ENCODE data around the gene CYP46A1. TPM values are rescaled to one million over a fixed set of nuclear protein-coding genes. Genes with fewer than 3 reads are reported as not detected.

CYP46A1 gene
- total RNA-seq, 3 donors from 2014 or later (not counting 1 experiment from before 2014, with no cell fraction given): 0.09 to 0.45 (median 0.09) TPM

DNA sequence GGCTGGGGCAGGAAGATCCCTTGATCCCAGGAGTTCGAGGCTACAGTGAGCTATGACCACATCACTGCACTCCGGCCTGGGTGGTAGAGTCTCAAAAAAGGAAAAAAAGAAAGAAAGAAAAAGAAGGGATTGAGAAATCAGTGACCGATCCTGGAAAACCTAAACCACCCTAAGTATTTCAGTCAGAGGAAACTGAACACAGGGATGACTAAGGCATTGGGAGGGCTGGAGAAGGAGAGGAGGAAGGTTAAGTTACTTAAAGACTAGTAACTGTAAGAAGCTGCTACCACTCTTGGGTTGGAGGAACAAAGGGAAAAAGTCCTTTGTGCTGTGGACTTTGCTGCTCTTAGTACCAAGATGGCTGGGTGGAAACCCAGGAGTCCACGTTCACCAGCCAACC, 28.6 kb upstream of the CYP46A1 start:
- no peak overlapping the region for H3K27ac Mint-ChIP-seq
- no peaks in the 10 kb centered on the region for H3K4me1 Mint-ChIP-seq
- no peaks in the 10 kb centered on the region for H3K36me3 Mint-ChIP-seq
- no peaks in the 10 kb centered on the region for H3K9me3 ChIP-seq (ENCODE audit: control insufficient read depth, insufficient read depth, low read length)
- no peak overlapping the region for H3K4me3 ChIP-seq (ENCODE audit: low read length)
- 63% methylated on average over 2 of the region's 4 CpGs for WGBS (ENCODE audit: insufficient coverage)
- H3K9me3 Mint-ChIP-seq: no peaks in the 10 kb centered on the region
- no peak overlapping the region for H3K27ac ChIP-seq (ENCODE audit: low read length)
- TF ChIP-seq, protein P1, sequence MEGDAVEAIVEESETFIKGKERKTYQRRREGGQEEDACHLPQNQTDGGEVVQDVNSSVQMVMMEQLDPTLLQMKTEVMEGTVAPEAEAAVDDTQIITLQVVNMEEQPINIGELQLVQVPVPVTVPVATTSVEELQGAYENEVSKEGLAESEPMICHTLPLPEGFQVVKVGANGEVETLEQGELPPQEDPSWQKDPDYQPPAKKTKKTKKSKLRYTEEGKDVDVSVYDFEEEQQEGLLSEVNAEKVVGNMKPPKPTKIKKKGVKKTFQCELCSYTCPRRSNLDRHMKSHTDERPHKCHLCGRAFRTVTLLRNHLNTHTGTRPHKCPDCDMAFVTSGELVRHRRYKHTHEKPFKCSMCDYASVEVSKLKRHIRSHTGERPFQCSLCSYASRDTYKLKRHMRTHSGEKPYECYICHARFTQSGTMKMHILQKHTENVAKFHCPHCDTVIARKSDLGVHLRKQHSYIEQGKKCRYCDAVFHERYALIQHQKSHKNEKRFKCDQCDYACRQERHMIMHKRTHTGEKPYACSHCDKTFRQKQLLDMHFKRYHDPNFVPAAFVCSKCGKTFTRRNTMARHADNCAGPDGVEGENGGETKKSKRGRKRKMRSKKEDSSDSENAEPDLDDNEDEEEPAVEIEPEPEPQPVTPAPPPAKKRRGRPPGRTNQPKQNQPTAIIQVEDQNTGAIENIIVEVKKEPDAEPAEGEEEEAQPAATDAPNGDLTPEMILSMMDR (IDR thresholded peaks at IDR 0.05): no peak
- no peaks in the 10 kb centered on the region for H3K4me1 ChIP-seq (ENCODE audit: control insufficient read depth, insufficient read depth, low read length)
- DNase-seq: no peak
- no peak overlapping the region for H3K4me3 Mint-ChIP-seq
- intact Hi-C loops (cut with micrococcal nuclease): no loop called here
- H3K27me3 ChIP-seq (ENCODE audit: control insufficient read depth, insufficient read depth, low read length): peaks cover 5% of the 10 kb centered on the region
- H3K27me3 Mint-ChIP-seq (ENCODE audit: low read depth in 2 of 2): peaks cover 21 to 39% of the 10 kb centered on the region in 2 donors
- no peak for ATAC-seq
- no peaks in the 10 kb centered on the region for H3K36me3 ChIP-seq (ENCODE audit: control insufficient read depth, insufficient read depth, low read length)

DNA sequence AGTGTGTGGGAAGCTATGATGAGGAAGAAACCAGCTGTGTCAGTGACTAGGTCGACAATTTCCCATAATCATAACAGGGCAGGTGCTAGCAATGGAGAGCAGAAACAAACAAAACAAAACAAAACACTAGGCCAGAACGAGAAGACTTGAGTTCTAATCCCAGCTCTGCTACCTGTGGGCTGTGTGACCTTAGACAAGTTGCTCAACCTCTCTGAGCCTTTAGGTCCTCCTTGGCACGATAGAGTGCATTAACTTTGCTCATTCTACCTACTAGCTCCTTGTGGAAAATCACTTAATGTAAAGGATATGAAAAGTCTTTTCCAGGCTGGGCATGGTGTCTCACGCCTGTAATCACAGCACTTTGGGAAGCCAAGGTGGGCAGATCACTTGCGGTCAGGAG, 27.9 kb upstream of the CYP46A1 start:
- H3K27ac ChIP-seq (ENCODE audit: low read length): no peak overlapping the region
- Mint-ChIP-seq H3K4me3 (no peak overlapping the region), H3K27ac (no peak overlapping the region), H3K9me3 (no peaks in the 10 kb centered on the region), H3K27me3 (ENCODE audit: low read depth in 2 of 2) (peaks cover 25 to 43% of the 10 kb centered on the region in 2 donors), H3K4me1 (no peaks in the 10 kb centered on the region), H3K36me3 (no peaks in the 10 kb centered on the region)
- H3K27me3 ChIP-seq (ENCODE audit: control insufficient read depth, insufficient read depth, low read length): peaks cover 5% of the 10 kb centered on the region
- WGBS (ENCODE audit: insufficient coverage): 74% methylated on average over 5 of the region's 5 CpGs
- H3K36me3 ChIP-seq (ENCODE audit: control insufficient read depth, insufficient read depth, low read length): no peaks in the 10 kb centered on the region
- no peaks in the 10 kb centered on the region for H3K9me3 ChIP-seq (ENCODE audit: control insufficient read depth, insufficient read depth, low read length)
- H3K4me1 ChIP-seq (ENCODE audit: control insufficient read depth, insufficient read depth, low read length): no peaks in the 10 kb centered on the region
- no peak for ATAC-seq
- no peak for DNase-seq
- no peak overlapping the region for H3K4me3 ChIP-seq (ENCODE audit: low read length)
- TF ChIP-seq, protein P1 (IDR thresholded peaks at IDR 0.05): no peak
- intact Hi-C loops (cut with micrococcal nuclease): no loop called here

DNA sequence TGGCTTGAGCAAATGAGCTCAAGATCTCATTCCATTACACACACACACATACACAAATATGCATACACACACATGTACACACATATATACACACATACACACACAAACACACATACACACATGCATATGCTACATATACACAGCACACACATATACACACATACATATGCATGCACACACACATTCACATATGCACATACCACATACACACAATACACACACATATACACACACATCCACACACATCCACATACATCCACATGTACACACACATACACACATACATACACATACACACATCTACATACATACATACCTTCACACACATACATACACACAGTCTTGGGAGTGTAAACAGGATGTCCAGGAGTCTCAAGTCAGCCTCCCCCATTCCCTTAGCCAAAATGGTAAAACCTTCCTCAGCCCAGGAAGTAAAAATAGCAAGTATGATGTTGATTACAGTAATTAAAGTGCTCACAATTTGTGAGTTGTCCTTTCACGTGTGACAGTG, 26.4 kb upstream of the CYP46A1 start:
- Histone ChIP-seq H3K4me3 (ENCODE audit: low read length) (no peak overlapping the region), H3K4me1 (ENCODE audit: control insufficient read depth, insufficient read depth, low read length) (no peaks in the 10 kb centered on the region), H3K36me3 (ENCODE audit: control insufficient read depth, insufficient read depth, low read length) (no peaks in the 10 kb centered on the region), H3K9me3 (ENCODE audit: control insufficient read depth, insufficient read depth, low read length) (no peaks in the 10 kb centered on the region), H3K27ac (ENCODE audit: low read length) (no peak overlapping the region), H3K27me3 (ENCODE audit: control insufficient read depth, insufficient read depth, low read length) (peaks cover 5% of the 10 kb centered on the region)
- 70% methylated on average over 1 of the region's 1 CpG for WGBS (ENCODE audit: insufficient coverage)
- Mint-ChIP-seq H3K4me3 (no peak overlapping the region), H3K27me3 (ENCODE audit: low read depth in 2 of 2) (peaks cover 40 to 53% of the 10 kb centered on the region in 2 donors), H3K27ac (no peak overlapping the region), H3K4me1 (no peaks in the 10 kb centered on the region), H3K36me3 (no peaks in the 10 kb centered on the region), H3K9me3 (no peaks in the 10 kb centered on the region)
- no peak for DNase-seq
- ATAC-seq: no peak
- intact Hi-C loops (cut with micrococcal nuclease): no loop called here
- TF ChIP-seq, protein P1 (IDR thresholded peaks at IDR 0.05): no peak

DNA sequence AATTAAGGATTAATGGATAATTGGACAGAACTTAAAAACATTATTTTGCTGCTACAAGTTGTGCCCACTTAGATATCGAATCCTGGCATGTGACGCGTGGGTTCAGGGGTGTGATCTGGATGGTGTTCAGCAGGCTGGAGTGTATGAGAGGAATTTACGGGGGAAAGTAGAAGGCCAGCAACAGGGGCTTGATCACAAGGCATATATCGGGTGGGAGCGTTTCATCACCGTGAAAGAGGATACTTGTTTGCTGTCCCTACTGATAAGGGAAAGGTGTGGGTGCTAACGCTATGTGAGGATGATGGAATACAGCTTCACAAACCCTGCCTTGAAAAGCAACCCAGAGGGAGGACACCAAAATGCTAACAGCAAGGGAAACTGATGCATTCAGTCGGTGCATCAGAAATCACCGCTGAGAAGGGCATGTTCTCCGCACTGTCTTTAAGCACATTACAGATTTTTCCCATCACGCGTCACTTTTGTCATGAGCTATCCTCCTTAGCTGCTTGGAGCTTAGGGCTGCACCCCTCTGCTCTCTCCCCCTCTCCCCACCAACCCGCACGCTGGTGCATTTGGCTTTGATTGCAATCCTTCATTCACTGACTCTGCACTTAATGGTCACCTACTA, 25.8 kb upstream of the CYP46A1 start:
- Histone ChIP-seq H3K27ac (ENCODE audit: low read length) (no peak overlapping the region), H3K9me3 (ENCODE audit: control insufficient read depth, insufficient read depth, low read length) (no peaks in the 10 kb centered on the region), H3K36me3 (ENCODE audit: control insufficient read depth, insufficient read depth, low read length) (no peaks in the 10 kb centered on the region), H3K27me3 (ENCODE audit: control insufficient read depth, insufficient read depth, low read length) (peaks cover 5% of the 10 kb centered on the region), H3K4me1 (ENCODE audit: control insufficient read depth, insufficient read depth, low read length) (no peaks in the 10 kb centered on the region), H3K4me3 (ENCODE audit: low read length) (no peak overlapping the region)
- H3K27ac Mint-ChIP-seq: no peak overlapping the region
- no peak for DNase-seq
- TF ChIP-seq, protein P1 (IDR thresholded peaks at IDR 0.05): no peak
- intact Hi-C loops (cut with micrococcal nuclease): no loop called here
- WGBS (ENCODE audit: insufficient coverage): 66% methylated on average over 15 of the region's 15 CpGs
- H3K4me1 Mint-ChIP-seq: no peaks in the 10 kb centered on the region
- no peak for ATAC-seq
- no peaks in the 10 kb centered on the region for H3K36me3 Mint-ChIP-seq
- peaks cover 46 to 53% of the 10 kb centered on the region in 2 donors for H3K27me3 Mint-ChIP-seq (ENCODE audit: low read depth in 2 of 2)
- H3K9me3 Mint-ChIP-seq: no peaks in the 10 kb centered on the region
- no peak overlapping the region for H3K4me3 Mint-ChIP-seq
